Embryonic facial prominence (tissue), 1 donor: Measurements from ENCODE around the gene ACTR6.
"Not testable (repeated sequence)": the region's sequence is repeated elsewhere in the genome, so short reads cannot be mapped to it uniquely, and the experiment has no call there.

ENCODE experiments used
- DNase-seq: peaks from one replicate; pipeline ENCODE4 v3.0.0-alpha.2; 2016; ENCODE audit errors: extremely low spot score

The ACTR6 gene

DNA sequence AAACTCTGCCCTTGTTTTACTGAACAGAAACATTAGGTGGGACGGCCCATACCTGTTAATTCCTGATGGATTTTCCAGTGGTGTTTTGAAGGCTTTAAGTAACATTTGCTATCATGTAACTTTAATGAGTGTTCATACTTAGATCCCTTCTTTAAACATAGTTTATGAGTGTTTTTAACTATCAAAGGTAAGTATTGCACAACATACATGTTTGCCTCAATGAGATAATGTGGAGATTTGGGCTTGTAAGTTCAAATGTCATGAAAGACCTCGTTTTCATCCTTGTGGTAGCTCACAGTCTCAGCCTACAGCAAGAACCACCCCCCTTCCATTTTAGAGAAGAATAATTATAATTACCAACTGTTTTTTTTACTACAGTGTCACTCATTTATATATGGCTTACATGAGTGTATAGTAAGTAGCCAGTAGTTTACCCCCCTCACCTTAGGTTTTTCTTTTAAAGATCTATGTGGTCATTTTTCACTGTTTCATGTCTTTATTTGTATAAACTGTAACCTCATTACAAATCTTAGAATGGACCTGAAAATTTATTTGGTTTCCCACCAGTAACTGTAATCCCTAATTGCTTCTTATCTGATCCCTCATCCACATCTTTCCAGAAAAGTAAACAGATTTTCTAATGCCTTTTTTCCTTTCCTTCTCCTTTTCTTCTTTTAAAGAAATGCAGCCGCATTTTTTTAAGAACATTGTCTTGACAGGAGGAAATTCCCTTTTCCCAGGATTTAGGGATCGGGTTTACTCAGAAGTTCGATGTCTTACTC is 18.9 kb downstream of the ACTR6 start:
- no peak for DNase-seq

DNA sequence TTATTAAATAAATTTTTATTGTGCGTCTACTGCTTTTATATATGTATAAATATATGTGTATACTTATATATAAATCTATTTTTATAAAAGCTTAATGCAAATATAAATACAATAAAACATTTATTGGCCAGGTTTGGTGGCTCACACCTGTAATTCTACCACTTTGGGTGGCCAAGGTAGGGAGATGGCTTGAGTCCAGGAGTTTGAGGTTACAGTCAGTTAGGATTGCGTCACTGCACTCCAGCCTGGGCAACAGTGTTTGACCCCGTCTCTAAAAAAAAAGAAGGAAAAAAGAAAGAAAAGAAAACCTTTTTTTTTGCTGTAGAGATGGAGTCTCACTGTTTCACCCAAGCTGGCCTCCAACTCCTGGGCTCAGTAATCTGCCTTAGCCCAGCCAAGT is 20.9 kb downstream of the ACTR6 start:
- no peak for DNase-seq

DNA sequence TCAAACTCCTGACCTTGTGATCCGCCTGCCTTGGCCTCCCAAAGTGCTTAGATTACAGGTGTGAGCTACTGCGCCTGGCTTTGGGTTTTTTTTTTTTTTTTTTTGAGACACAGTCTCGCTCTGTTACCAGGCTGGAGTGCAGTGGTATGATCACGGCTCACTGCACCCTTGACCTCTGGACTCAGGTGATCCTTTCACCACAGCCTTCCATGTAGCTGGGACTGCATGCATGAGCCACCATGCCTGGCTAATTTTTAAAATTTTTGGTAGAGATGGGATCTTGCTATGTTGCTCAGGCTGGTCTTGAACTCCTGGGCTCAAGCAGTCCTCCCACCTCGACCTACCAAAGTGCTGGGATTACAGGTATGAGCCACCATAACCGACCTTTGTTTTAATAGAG is 21.6 kb downstream of the ACTR6 start:
- DNase-seq, result not testable (repeated sequence)

DNA sequence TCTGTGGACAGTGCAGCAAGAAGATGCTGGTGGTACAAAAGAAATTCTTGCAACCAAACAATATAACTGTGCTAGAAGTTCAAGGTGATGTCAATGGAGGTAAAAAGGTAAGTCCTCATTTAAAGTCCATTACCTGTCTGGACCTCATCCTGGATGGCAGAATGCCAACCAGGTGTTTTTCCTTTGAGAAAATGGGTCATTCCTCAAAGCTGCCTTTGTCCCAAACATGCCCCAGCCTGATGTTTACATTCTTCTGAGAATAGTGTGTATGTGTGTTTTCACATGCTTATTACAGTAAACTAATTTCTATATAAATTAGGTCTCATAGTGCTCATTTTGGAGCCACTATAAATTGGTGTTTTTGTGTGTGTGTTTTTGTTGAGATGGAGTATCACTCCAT is 24.9 kb downstream of the ACTR6 start:
- DNase-seq, result no peak

DNA sequence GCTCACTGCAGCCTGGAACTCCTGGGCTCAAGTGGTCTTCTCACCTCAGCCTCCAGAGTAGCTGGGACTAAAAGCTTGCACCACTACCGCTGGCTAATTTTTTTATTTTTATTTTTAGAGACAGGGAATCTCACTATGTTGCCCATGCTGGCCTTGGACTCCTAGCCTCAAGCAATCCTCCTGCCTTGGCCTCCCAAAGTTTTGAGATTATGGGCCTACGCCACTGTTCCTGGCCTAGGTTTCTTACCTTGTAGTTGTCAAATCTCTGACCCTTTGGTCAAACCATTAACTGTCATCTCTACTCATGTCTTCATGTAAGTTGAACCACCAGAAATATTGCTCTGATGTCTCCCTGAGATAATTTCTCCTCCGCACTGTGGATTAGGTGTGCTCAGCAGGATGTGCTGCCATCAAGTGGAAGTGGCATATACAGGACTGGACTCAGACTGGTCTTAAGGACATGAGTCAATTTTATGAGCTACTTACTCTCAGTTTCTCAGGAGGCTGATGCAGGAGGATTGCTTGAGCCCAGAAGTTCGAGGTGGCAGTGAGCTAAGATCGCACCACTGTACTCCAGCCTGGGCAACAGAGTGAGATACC is 28.5 kb downstream of the ACTR6 start:
- no peak for DNase-seq

DNA sequence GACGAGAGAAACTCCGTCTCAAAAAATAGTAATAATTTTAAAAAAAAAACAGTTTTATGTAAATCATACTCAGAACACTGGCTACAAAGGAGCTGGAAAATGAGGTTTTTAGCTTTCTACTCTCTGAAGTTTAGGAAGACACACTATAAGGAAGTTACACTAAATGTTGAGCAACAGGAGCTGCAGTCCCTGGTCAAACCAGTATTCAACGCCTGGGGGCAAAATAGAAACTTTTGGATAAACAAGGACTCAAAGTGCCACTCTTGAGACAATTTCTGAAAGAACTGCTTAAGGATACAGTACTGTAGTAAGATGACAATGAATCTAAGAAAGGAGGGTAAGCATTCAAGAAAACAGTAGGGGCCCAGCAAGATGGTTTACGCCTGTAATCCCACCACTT is 29.3 kb downstream of the ACTR6 start:
- no peak for DNase-seq

DNA sequence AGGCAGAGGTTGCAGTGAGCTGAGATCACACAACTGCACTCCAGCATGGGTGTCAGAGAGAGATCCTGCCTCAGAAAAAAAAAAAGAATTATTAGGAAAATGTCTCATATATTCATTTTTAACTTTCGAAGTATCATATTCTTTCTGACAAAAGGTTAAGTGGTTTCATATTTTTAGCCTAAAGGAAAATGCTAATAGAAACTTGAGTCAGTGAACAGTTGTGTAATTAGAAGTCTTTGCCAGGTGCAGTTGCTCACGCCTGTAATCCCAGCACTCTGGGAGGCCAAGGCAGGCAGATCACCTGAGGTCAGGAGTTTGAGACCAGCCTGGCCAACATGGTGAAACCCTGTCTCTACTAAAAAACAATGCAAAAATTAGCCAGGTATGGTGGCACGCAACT is 31.3 kb downstream of the ACTR6 start:
- not testable (repeated sequence) for DNase-seq

DNA sequence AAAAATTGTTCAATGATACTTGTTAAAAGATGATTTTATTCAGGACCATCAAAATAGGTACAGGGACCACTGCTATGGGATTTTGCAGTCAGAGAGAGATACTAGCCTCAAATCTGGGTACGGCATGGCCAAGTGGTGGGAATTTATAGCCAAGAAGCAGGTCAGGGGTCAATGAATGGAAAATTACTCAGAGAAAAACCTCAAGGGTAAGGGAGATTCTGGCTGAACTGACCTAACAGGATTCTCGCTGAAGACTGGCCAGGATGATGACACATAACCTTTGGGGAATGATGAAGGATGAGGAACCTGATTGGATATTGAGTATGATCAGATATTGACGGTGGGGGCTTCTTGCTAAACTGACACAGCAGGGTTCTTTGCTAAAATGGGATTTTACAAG is 33.6 kb downstream of the ACTR6 start:
- no peak for DNase-seq

DNA sequence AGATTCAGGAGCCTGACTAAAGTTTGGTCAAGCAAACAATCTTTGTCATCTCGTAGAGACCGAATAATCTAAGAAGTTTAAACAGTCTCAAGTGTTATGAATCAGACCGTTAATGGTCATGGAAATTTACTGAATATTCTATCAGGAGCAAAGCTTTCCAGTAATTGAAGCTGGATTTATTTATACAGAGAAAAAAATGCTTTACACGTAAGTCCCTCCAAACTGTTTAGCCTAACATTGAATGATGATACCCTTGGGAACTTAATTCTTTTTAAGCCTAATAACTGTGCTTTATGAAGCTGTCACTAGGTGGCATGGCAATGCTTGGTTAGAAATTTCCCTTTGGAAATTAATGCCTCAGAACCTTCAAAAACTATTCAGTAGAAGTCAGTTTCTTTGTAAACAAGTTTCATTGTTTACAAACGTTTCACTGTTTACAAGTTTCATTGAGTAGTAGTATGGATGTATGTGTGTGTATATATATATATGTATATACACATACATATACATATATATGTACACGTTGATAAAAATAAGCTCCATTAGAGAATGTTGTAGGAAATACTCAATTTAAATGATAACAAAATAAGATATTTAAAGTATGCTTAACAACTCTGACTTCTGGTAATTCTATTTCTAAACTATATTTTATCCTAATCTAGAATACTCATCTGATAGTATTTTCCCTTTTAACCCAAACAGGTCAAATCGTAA is 34.1 kb downstream of the ACTR6 start:
- no peak for DNase-seq

DNA sequence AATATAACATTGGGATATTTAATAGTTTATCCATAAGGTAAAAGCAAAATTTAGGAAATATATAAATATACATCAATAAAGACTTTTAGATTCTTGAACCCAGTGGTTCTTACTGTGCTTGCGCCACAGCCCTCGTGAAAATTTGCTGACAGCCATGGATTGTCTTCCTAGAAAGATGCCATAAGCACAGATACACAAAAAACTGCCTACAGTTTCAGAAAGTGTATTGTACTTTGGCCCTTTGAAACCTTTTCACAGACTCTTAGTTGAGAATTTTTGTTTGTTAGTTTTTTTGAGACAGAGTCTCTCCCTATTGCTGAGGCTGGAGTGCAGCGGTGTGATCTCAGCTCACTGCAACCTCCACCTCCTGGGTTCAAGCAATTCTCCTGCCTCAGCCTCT is 38.2 kb downstream of the ACTR6 start:
- DNase-seq, result no peak

DNA sequence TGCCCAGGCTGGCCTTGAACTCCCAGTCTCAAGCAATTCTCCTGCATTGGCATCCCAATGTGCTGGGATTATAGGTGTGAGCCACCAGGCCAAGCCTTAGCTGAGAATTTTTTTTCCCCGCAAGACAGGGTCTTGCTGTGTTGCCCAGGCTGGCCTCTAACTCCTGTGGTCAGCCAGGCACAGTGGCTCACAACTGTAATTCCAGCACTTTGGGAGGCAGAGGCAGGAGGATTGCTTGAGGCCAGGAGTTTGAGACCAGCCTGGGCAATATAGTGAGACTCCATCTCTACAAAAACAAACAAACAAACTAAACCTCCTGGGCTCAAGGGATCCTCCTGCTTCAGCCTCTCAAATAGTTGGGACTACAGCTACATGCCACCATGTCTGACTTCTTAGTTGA is 39.0 kb downstream of the ACTR6 start:
- no peak for DNase-seq

DNA sequence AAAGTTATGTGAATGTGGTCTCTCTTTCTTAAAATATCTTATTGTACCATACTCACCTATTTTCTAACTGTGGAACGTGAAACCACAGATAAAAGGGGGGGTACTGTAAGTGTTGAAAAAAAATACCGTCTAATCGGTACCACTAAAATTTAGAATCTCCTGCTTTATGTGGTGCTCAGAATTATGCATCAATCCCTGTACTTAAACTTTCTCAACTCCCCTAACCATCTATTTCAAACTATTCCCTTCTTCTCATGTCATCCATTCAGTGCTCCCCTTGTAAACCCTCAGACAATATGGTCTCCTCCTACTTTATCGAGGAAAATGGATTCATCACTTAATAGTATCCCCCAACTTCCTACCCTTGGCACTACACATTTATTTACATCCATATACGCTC is 42.5 kb downstream of the ACTR6 start:
- DNase-seq, result no peak

DNA sequence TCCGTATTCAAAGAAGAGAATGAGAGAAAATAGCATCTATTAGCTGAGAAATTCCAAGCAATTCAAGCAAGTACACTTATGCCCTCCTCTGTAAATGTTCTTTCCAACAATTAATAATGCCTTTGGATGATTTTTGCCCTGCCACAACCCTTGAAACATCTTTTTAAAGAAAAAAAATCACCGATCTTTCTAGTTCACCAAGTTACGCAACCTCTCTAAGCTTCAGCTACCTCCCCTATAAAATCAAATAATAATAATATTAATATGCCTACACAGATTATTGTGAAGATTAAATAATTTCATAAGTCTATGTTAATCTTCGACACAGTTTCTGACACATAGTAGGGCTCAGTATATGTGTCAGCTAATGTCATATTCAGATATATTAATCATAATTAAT is 47.1 kb downstream of the ACTR6 start:
- no peak for DNase-seq

DNA sequence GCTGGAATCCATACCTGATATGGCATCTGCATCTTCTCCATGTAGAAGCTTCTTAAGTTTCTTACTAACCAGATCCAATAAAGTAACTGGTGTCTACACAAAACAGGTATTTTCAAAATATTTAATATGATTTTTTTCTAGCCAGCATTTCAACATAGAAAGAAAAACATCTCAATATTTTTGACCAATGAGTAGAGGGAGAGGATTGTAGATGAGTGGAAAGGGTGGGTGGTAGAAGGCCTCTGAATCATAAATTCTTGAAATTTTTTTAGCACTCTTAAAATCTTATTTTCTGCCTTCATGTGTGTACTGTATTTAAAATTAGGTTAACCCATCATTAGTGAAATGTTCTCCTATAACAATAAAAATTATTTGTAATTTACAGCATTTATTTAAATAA is 48.3 kb downstream of the ACTR6 start:
- DNase-seq, result no peak

DNA sequence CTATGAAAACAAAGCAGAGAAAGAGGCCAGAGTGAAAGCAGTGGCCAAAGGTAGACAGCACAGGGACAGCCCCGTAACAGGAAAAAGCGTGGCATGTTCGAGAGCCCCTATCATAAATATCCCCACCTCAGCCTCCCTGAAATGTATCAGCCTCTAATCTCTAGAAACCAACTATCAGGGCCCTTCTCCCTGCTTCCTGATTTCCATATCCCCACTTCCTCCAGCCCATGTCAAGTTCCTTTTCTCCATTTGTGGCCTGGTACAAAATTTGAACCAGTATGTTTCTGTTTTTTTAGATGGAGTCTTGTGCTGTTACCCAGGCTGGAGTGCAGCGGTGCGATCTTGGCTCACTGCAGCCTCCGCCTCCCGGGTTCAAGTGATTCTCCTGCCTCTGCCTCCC is 49.3 kb downstream of the ACTR6 start:
- no peak for DNase-seq

DNA sequence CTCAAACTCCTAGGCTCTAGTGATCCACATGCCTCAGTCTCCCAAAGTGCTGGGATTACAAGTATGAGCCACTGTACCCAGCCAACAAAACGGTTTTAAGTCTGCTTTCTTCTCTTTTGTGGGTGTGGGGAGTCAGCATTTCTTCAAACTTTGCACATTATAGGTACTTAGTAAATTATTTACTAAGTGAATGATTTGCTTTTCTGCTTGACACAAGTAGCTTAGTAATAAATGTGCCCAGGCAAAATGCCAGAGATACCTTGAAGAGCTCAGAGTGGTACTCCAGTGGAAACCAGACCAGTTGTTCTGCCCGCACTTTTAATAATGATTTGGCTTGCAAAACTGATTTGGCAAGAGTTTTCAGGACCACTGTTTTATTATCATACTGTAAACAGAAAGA is 51.3 kb downstream of the ACTR6 start:
- DNase-seq, result no peak

DNA sequence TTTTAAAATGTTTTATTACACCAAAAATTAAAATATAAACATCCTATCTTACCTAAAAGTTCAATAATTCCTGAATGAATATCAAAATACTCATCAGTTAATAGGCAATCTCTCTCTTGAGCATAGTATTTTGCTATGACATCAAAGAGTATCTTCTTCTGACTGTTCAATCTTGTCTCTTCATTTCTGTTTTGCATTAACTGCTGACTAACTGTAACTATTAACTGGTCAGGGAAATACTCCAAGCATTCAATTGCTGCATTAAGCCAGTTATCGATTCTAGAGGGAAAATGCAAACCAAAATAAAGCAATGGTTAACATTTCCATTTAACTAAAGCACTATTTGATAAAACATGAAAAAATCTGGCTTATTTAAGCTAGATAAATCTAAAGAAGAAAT is 52.8 kb downstream of the ACTR6 start:
- no peak for DNase-seq

DNA sequence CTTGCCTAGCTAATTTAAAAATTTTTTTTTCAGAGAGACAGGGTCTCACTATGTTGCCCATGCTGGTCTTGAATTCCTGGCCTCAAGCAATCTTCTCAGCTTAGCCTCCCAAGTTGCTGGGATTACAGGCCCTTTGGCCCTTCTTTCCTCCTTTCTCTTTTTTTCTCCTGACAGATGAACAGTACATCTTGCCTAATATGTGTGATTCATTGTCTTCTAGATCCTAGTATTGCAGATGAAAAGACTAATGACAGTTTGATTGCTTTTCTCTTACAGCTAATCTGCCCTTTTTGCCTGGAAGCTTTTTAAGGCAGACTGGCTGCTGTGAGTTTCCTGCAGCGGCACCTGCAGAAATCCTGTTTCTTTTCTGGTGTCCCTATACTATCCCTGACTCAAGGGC is 54.3 kb downstream of the ACTR6 start:
- DNase-seq, result no peak

DNA sequence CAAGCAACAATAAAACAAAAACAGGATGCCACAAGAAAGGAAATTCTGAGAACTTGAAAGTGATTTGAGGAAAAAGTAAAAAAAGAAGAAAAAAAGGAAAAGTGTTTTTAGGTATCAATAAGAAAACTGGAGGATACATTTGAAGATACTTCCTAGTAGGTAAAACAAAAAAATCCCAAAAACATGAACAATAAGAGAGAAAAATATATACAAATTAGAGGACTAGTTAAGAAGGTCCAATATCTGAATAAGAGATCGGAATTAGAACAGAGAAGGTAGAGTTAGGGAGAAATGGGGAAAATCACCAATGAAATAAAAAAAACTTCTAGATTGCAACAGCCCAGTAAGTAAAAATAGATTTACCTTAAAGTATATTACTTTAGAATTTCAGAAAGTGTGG is 57.5 kb downstream of the ACTR6 start:
- no peak for DNase-seq

DNA sequence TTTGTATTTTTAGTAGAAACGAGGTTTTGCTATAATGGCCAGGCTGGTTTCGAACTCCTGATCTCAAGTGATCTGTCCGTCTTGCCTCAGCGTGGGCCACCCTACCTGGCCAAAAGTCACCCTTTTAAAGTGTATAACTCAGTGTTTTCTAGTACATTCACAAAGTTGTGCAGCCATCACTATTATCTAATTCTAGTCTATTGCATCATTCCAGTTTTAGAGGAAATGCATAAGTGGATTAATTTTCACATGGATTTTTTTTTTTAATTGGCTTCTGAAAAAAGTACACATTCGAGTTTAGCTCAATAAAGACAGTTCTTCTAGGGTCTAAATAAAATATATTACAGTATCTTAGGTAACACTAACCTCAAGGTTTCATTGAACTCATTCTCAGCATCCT is 62.5 kb downstream of the ACTR6 start:
- DNase-seq, result no peak

DNA sequence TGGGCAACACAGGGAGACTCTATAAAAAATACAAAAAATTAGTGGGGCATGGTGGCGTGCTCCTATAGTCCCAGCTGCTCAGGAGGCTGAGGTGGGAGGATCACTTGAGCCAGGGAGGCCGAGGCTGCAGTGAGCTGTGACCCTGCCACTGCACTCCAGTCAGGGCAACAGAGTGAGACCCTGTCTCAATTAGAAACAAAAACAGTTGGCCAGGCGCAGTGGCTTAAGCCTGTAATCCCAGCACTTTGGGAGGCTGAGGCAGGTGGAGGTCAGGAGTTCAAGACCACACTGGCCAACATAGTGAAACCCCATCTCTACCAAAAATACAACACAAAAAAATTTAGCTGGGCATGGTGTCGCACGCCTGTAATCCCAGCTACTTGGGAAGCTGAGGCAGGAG is 64.5 kb downstream of the ACTR6 start:
- DNase-seq, result not testable (repeated sequence)

DNA sequence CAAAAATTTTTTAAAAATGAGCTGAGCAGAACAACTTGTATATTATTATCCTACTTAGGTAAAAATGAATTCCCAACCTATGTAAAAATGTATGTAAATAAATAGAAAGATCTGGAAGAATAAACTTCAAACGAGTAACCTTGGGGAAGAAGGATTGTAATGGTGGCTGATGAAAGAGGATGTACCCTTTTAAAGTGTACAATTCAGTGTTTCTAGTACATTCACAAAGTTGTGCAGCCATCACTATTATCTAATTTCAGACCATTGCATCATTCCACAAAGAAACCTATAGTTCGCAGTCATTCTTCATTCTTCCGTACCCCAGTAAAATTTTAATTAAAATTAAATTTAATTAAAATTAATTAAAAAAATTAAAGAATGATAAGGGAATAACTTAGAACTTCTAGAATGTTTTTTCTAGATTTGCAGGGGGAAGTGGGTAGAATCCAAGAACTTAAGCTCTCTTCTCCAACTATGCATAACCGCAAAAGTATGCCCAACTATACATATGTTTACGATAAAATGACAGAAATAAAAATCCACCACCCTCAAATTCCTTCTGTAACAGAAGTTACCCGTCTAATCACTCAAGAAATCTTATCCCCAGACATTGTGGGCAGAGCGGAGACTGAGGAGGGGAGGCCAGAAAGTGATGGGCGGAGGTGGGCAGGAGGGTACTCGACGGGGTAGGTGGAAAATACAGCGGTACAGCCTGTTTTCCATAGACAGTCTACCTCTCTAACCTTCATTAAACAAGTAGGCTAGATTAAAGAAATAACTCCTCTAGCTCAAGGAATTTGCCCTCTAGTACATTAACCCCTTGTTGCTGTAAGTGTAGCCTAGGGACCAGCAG is 65.3 kb downstream of the ACTR6 start:
- no peak for DNase-seq

DNA sequence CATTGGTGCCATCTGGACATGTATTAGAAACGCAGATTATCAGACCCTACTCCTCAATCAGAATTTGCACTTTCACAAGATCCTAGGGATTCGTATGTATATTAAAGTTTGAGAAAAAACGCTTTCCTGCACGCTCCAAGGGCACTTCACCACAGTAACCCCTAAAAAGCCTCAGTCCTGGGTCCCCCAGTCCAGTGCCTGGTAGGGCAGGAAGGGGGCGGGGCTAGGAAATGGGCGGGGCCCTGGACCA is 65.9 kb downstream of the ACTR6 start:
- DNase-seq, result no peak
